Measurements from ENCODE around the gene PHOX2B. TPM values are rescaled to one million over a fixed set of nuclear protein-coding genes. Genes with fewer than 3 reads are reported as not detected.

The PHOX2B gene
- total and polyA plus RNA-seq, 9 of the 15 experiments (the other 6 are each of a cell fraction or from before 2014, with no cell fraction given): not detected

GRCh38 chr4:41746440-41747229 lies 1.9 kb downstream of the PHOX2B start (continued):
- TF ChIP-seq, protein P1, sequence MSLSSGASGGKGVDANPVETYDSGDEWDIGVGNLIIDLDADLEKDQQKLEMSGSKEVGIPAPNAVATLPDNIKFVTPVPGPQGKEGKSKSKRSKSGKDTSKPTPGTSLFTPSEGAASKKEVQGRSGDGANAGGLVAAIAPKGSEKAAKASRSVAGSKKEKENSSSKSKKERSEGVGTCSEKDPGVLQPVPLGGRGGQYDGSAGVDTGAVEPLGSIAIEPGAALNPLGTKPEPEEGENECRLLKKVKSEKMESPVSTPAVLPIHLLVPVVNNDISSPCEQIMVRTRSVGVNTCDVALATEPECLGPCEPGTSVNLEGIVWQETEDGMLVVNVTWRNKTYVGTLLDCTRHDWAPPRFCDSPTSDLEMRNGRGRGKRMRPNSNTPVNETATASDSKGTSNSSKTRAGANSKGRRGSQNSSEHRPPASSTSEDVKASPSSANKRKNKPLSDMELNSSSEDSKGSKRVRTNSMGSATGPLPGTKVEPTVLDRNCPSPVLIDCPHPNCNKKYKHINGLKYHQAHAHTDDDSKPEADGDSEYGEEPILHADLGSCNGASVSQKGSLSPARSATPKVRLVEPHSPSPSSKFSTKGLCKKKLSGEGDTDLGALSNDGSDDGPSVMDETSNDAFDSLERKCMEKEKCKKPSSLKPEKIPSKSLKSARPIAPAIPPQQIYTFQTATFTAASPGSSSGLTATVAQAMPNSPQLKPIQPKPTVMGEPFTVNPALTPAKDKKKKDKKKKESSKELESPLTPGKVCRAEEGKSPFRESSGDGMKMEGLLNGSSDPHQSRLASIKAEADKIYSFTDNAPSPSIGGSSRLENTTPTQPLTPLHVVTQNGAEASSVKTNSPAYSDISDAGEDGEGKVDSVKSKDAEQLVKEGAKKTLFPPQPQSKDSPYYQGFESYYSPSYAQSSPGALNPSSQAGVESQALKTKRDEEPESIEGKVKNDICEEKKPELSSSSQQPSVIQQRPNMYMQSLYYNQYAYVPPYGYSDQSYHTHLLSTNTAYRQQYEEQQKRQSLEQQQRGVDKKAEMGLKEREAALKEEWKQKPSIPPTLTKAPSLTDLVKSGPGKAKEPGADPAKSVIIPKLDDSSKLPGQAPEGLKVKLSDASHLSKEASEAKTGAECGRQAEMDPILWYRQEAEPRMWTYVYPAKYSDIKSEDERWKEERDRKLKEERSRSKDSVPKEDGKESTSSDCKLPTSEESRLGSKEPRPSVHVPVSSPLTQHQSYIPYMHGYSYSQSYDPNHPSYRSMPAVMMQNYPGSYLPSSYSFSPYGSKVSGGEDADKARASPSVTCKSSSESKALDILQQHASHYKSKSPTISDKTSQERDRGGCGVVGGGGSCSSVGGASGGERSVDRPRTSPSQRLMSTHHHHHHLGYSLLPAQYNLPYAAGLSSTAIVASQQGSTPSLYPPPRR (CRISPR knock-in tag; IDR thresholded peaks at IDR 0.05; ENCODE audit: borderline replicate concordance): no peak

- Histone ChIP-seq H3K27me3 (ENCODE audit: control insufficient read depth in 2 of 2, insufficient read depth in 2 of 2, low read length in 2 of 2) (peaks cover 27 to 62% of the 10 kb centered on the region in 2 experiments; a peak in 4 of 5 replicates), H4K20me1 (replicated peaks; ENCODE audit: control insufficient read depth, insufficient read depth, low read length) (no peaks in the 10 kb centered on the region)
- intact Hi-C loops (cut with micrococcal nuclease): no loop called here
- TF ChIP-seq SAFB (IDR thresholded peaks at IDR 0.05; ENCODE audit: borderline replicate concordance, low read depth, low read length) (no peak), CREB1 (IDR thresholded peaks at IDR 0.05) (no peak), CREB1 (CRISPR knock-in tag; IDR thresholded peaks at IDR 0.05) (no peak), RNF2 (IDR thresholded peaks at IDR 0.05) (no peak), ZC3H4 (CRISPR knock-in tag; IDR thresholded peaks at IDR 0.05; ENCODE audit: borderline replicate concordance) (no peak), RUNX1 (IDR thresholded peaks at IDR 0.05; ENCODE audit: low read depth) (no peak), PTBP1 (IDR thresholded peaks at IDR 0.05; ENCODE audit: low read depth, low read length) (no peak), RBFOX2 (IDR thresholded peaks at IDR 0.05; ENCODE audit: low read depth, low read length) (no peak), RFX7 (CRISPR knock-in tag; IDR thresholded peaks at IDR 0.05) (no peak), ZKSCAN1 (IDR thresholded peaks at IDR 0.05; ENCODE audit: low read depth, low read length) (no peak), JUN (IDR thresholded peaks at IDR 0.05; ENCODE audit: borderline replicate concordance, low read depth, low read length) (no peak), JUN (CRISPR knock-in tag; IDR thresholded peaks at IDR 0.05; ENCODE audit: borderline replicate concordance) (no peak), CSDE1 (IDR thresholded peaks at IDR 0.05) (no peak), POLR2AphosphoS2 (IDR thresholded peaks at IDR 0.05; ENCODE audit: low read length) (no peak), FOXJ2 (tag; IDR thresholded peaks at IDR 0.05) (no peak), ZNF79 (CRISPR knock-in tag; IDR thresholded peaks at IDR 0.05; ENCODE audit: low read depth) (no peak)
Measured at GRCh38 chr4:41746025-41746439, 2.5 kb downstream of the PHOX2B start.

More at GRCh38 chr4:41746025-41746439, 2.5 kb downstream of the PHOX2B start:
- no TSS peak for BruUV-seq (replicated peaks)
- H3K4me3 ChIP-seq: no peak overlapping the region
- ChIA-PET CTCF (ENCODE audit: low intra/inter-chr PET ratio) (no interaction called here), POLR2A (interaction anchor here (0.7 kb wide), 1 partner anchor 14 kb away, joined by 3 read pairs; no protein-coding TSS in a partner anchor)
- H3K9ac ChIP-seq (ENCODE audit: insufficient read depth in 1 of 2, low read depth in 2 of 2, low read length in 2 of 2): no peak overlapping the region
- no peak for DNase-seq (ENCODE audit: extremely low read depth in 1 of 4, low spot score in 3 of 4)
- H3K9me3 ChIP-seq (replicated peaks; ENCODE audit: control insufficient read depth, insufficient read depth, low read depth, low read length): no peaks in the 10 kb centered on the region
- no peak overlapping the region for H3K27ac ChIP-seq (ENCODE audit: extremely low read depth, low read depth, low read length)
- H3K4me1 ChIP-seq (replicated peaks in 1 of 2; ENCODE audit: control insufficient read depth in 2 of 2, insufficient read depth in 2 of 2, low read length in 2 of 2): peaks cover 0 to 7% of the 10 kb centered on the region in 2 experiments; a peak in 2 of 5 replicates
- H3K4me2 ChIP-seq (ENCODE audit: insufficient read depth, low read length): no peak overlapping the region
- no peaks in the 10 kb centered on the region for H3K36me3 ChIP-seq (ENCODE audit: control insufficient read depth, insufficient read depth, low read length)
- no peak overlapping the region for H2AFZ ChIP-seq (ENCODE audit: low read depth, low read length)
- in situ Hi-C loops (cut with MboI): no loop called here
- no peak for FAIRE-seq
- 20% methylated on average over 2 of the region's 36 CpGs for WGBS (ENCODE audit: insufficient coverage, low coverage, missing lambda C conversion rate)
- H3K9me1 ChIP-seq (ENCODE audit: control insufficient read depth, insufficient read depth, low read length): no peaks in the 10 kb centered on the region
- no peak for ATAC-seq
- no peaks in the 10 kb centered on the region for H3K79me2 ChIP-seq (ENCODE audit: control insufficient read depth, insufficient read depth, low read length)
